Gastroesophageal sphincter (tissue), 3 donors: ENCODE measurements around the gene SLTM.

Source experiments
- CTCF ChIP-seq, 4 experiments: fragments of 200-600 bp in 2 of 4; fragments of 450-650 bp in 2 of 4; sonication (generic) in 1 of 4; IDR thresholded peaks; one replicate each; pipeline ENCODE4 v1.5.1; 2017 to 2019; ENCODE audit warnings: antibody characterized with exemption in 4 of 4, mild to moderate bottlenecking in 2 of 4, moderate library complexity in 2 of 4
- POLR2A ChIP-seq, 2 donors: fragments of 450-650 bp; IDR thresholded peaks; one replicate each; pipeline ENCODE4 v1.6.1; 2017; ENCODE audit warnings: antibody characterized with exemption in 2 of 2, mild to moderate bottlenecking in 2 of 2, moderate library complexity in 1 of 2
- POLR2AphosphoS5 ChIP-seq: sonication (generic); formaldehyde crosslinking; IDR thresholded peaks from one replicate; pipeline ENCODE4 v1.6.1; 2017; ENCODE audit warnings: antibody characterized with exemption

- no peak for TF ChIP-seq POLR2A (IDR thresholded peaks at IDR 0.05)
- TF ChIP-seq CTCF (IDR thresholded peaks at IDR 0.05), result no peak
- peak; percentile 4 for TF ChIP-seq POLR2AphosphoS5
These were observed 9.7 kb downstream of the SLTM start for GRCh38 chr15:58923696-58924300.
